HepG2 (cell line): ENCODE data around the gene UROD.

Source experiments
- AKAP8 ChIP-seq: sonication (generic); formaldehyde crosslinking; IDR thresholded peaks from 2 replicates; pipeline ENCODE4 v1.5.1; 2020; ENCODE audit warnings: mild to moderate bottlenecking, missing genetic modification reagents
- ATF1 ChIP-seq: IDR thresholded peaks from 2 replicates; pipeline ENCODE4 v1.6.1; 2016; ENCODE audit warnings: mild to moderate bottlenecking, control low read depth
- BCL6 ChIP-seq: IDR thresholded peaks from 2 replicates; pipeline ENCODE4 v1.6.1; 2016; ENCODE audit warnings: missing genetic modification reagents, missing compliant biosample characterization
- ESRRA ChIP-seq: sonication (generic); formaldehyde crosslinking; IDR thresholded peaks from 2 replicates; pipeline ENCODE4 v1.5.1; 2020; ENCODE audit warnings: mild to moderate bottlenecking, low read depth, missing genetic modification reagents
- HIVEP1 ChIP-seq: sonication (generic); formaldehyde crosslinking; IDR thresholded peaks from 2 replicates; pipeline ENCODE4 v1.4.0; 2020; ENCODE audit warnings: mild to moderate bottlenecking, missing genetic modification reagents
- MBD4 ChIP-seq: IDR thresholded peaks from 2 replicates; pipeline ENCODE4 v1.6.1; 2012; ENCODE audit warnings: low read length, inconsistent platforms, borderline replicate concordance
- MYC ChIP-seq: sonication (generic); formaldehyde crosslinking; IDR thresholded peaks from 2 replicates; pipeline ENCODE4 v1.9.0; 2021; ENCODE audit warnings: missing genetic modification reagents, borderline replicate concordance
- UBTF ChIP-seq: sonication (generic); formaldehyde crosslinking; IDR thresholded peaks from 2 replicates; pipeline ENCODE4 v1.4.0; 2020; ENCODE audit warnings: mild to moderate bottlenecking, missing genetic modification reagents
- YEATS2 ChIP-seq: sonication (generic); formaldehyde crosslinking; IDR thresholded peaks from 2 replicates; pipeline ENCODE4 v1.4.0; 2020; ENCODE audit warnings: missing genetic modification reagents, borderline replicate concordance
- ZBTB40 ChIP-seq, 2 experiments: fragments of 450-650 bp in 1 of 2; sonication (generic) in 1 of 2; formaldehyde crosslinking in 1 of 2; IDR thresholded peaks; 2 replicates each; pipeline versions ENCODE4 v1.6.1 to v1.8.0; 2016 to 2022; ENCODE audit warnings: antibody characterized with exemption in 1 of 2, mild to moderate bottlenecking in 1 of 2, missing genetic modification reagents in 1 of 2
- ZBTB42 ChIP-seq: sonication (generic); formaldehyde crosslinking; IDR thresholded peaks from 2 replicates; pipeline ENCODE4 v1.5.0; 2020; ENCODE audit warnings: mild to moderate bottlenecking, missing genetic modification reagents

- TF ChIP-seq BCL6 (CRISPR knock-in tag), result no peak
- TF ChIP-seq ZBTB40 (IDR thresholded peaks at IDR 0.05), result no peak
- no peak for TF ChIP-seq ZBTB40 (CRISPR knock-in tag; IDR thresholded peaks at IDR 0.05)
- TF ChIP-seq MBD4, result no peak
- no peak for TF ChIP-seq YEATS2
- TF ChIP-seq HIVEP1, result no peak
- TF ChIP-seq UBTF, result no peak
- TF ChIP-seq ESRRA (CRISPR knock-in tag), result no peak
- no peak for TF ChIP-seq ZBTB42 (CRISPR knock-in tag)
- TF ChIP-seq MYC (CRISPR knock-in tag), result no peak
- no peak for TF ChIP-seq AKAP8 (CRISPR knock-in tag)
- no peak for TF ChIP-seq ATF1 (CRISPR knock-in tag)
Measured at GRCh38 chr1:44976252-44976651, 35.8 kb upstream of the UROD start.
